Measurements from ENCODE around the gene NF1. TPM values are rescaled to one million over a fixed set of nuclear protein-coding genes. Genes with fewer than 3 reads are reported as not detected.
"Not testable (repeated sequence)": the region's sequence is repeated elsewhere in the genome, so short reads cannot be mapped to it uniquely, and the experiment has no call there.

The NF1 gene
- total RNA-seq, 1 experiment from 2014 or later, result 35.4 TPM

DNA sequence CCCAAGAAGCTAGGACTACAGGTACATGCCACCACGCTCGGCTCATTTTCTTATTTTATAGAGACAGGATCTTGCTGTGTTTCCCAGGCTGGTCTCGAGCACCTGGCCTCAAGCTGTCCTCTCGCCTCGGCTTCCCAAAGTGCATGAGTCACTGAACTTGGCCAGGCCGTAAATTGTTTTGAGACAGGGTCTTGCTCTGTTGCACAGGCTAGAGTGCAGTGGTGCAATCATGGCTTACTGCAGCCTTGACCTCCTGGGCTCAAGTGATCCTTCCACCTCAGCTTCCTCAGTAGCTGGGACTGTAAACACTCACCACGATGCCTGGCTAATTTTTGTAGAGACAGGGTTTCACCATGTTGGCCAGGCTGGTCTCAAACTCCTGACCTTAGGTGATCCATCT lies 18.6 kb downstream of the NF1 start:
- H3K36me3 Mint-ChIP-seq; H3K9me3 Mint-ChIP-seq; H3K4me3 Mint-ChIP-seq; H3K27me3 Mint-ChIP-seq (ENCODE audit: low read depth); DNase-seq (ENCODE audit: low spot score); POLR2A ChIA-PET; ATAC-seq: not testable (repeated sequence)
- Mint-ChIP-seq H3K27ac (peak overlapping the region; percentile 37), H3K4me1 (peaks cover 33% of the 10 kb centered on the region)
- CTCF ChIA-PET, result interaction anchor here (1.2 kb wide), 1 partner anchor 52 kb away, joined by 4 read pairs; no protein-coding TSS in a partner anchor
- TF ChIP-seq ZNF121 (CRISPR knock-in tag; IDR thresholded peaks at IDR 0.05) (peak; percentile 73), GABPB1 (CRISPR knock-in tag; IDR thresholded peaks at IDR 0.05) (0 out of 2 replicates have a peak, but pooled peaks have one; percentile 16)

DNA sequence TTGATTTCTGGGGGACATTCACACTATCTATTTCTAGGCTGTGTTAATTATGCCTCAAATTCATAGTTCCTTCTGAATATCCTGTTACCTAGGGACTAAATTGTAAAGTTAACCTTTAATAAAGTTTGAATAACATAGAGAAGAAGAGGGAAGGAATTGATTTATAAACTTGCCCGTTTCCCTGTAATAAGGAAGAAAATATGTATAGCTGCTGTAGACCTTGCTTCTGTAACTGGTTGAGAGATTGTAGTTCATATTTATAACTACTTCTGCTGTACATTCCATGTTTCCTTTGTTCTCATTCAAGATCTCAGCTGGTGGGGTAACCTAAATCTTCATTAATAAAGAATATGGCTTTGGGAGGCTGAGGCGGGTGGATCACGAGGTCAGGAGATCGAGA lies 19.2 kb downstream of the NF1 start:
- no peaks in the 10 kb centered on the region for H3K36me3 Mint-ChIP-seq
- ChIA-PET POLR2A (no interaction called here), CTCF (no interaction called here)
- no peak overlapping the region for H3K27ac Mint-ChIP-seq
- ATAC-seq (no peak), DNase-seq (ENCODE audit: low spot score) (no peak)
- no peaks in the 10 kb centered on the region for H3K27me3 Mint-ChIP-seq (ENCODE audit: low read depth)
- no peak for TF ChIP-seq ZNF232 (CRISPR knock-in tag; IDR thresholded peaks at IDR 0.05)
- H3K4me3 Mint-ChIP-seq, result no peak overlapping the region
- peaks cover 32% of the 10 kb centered on the region for H3K4me1 Mint-ChIP-seq
- H3K9me3 Mint-ChIP-seq, result no peaks in the 10 kb centered on the region

DNA sequence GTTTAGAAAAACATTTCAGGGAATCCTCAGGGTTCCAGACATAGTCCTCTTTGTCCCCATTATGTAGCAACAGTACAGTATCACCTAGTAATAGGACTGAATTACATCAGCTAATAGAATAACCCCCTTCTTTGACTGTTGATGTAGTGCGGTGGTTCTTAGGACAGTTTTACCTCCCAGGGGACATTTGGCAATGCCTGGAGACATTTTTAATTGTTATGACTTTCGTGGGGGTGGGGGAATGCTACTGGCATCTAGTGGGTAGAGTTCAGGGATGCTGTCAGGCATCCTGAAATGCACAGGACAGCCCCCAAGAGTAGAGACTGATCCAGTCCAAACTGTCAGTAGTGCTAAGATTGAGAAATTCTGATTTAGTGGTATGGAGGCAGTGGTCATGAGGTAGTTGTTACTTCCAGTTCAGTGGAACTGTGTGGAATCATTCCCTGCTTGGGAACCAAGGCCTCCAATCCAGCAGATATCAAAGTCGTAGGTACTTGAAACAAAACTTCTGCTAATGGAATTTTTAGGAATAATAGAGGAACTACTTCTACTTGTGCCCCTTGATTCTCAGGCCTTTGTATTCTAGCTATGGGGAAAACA lies 20.3 kb downstream of the NF1 start:
- CTCF ChIA-PET, result no interaction called here
- POLR2A ChIA-PET, result interaction anchor here (0.6 kb wide), 1 partner anchor 42 kb away, joined by 3 read pairs; no protein-coding TSS in a partner anchor

DNA sequence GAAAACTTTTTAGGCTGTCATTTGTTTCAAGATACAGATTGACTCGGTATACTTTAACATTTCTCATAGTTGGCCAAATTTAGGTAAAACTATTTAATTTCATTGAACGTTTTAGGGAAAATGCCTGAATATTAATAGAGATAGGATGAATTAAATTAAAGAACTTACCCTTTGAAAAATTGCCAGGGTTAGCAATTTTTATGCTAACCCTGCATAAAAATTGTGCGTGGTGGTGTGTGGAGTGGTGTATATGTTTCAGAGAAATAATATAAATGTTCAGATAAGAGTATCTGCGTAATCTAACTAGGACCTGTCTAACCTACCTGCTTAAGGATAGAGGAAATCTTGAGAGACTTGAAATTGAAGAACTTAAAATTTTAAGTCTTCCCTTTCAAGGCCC lies 21.4 kb downstream of the NF1 start:
- Mint-ChIP-seq H3K9me3 (no peaks in the 10 kb centered on the region), H3K27me3 (ENCODE audit: low read depth) (no peaks in the 10 kb centered on the region), H3K4me3 (no peak overlapping the region), H3K27ac (no peak overlapping the region), H3K4me1 (peaks cover 27% of the 10 kb centered on the region), H3K36me3 (no peaks in the 10 kb centered on the region)
- ChIA-PET CTCF (no interaction called here), POLR2A (no interaction called here)
- no peak for TF ChIP-seq TCF7 (CRISPR knock-in tag; IDR thresholded peaks at IDR 0.05; ENCODE audit: low read depth)
- no peak for ATAC-seq
- no peak for DNase-seq (ENCODE audit: low spot score)

More for the DNA sequence above, 20.3 kb downstream of the NF1 start:
- Mint-ChIP-seq H3K27me3 (ENCODE audit: low read depth) (no peaks in the 10 kb centered on the region), H3K4me3 (no peak overlapping the region), H3K4me1 (peaks cover 27% of the 10 kb centered on the region), H3K27ac (no peak overlapping the region), H3K9me3 (no peaks in the 10 kb centered on the region), H3K36me3 (no peaks in the 10 kb centered on the region)
- no peak for DNase-seq (ENCODE audit: low spot score)
- no peak for ATAC-seq
- TF ChIP-seq, protein P1, sequence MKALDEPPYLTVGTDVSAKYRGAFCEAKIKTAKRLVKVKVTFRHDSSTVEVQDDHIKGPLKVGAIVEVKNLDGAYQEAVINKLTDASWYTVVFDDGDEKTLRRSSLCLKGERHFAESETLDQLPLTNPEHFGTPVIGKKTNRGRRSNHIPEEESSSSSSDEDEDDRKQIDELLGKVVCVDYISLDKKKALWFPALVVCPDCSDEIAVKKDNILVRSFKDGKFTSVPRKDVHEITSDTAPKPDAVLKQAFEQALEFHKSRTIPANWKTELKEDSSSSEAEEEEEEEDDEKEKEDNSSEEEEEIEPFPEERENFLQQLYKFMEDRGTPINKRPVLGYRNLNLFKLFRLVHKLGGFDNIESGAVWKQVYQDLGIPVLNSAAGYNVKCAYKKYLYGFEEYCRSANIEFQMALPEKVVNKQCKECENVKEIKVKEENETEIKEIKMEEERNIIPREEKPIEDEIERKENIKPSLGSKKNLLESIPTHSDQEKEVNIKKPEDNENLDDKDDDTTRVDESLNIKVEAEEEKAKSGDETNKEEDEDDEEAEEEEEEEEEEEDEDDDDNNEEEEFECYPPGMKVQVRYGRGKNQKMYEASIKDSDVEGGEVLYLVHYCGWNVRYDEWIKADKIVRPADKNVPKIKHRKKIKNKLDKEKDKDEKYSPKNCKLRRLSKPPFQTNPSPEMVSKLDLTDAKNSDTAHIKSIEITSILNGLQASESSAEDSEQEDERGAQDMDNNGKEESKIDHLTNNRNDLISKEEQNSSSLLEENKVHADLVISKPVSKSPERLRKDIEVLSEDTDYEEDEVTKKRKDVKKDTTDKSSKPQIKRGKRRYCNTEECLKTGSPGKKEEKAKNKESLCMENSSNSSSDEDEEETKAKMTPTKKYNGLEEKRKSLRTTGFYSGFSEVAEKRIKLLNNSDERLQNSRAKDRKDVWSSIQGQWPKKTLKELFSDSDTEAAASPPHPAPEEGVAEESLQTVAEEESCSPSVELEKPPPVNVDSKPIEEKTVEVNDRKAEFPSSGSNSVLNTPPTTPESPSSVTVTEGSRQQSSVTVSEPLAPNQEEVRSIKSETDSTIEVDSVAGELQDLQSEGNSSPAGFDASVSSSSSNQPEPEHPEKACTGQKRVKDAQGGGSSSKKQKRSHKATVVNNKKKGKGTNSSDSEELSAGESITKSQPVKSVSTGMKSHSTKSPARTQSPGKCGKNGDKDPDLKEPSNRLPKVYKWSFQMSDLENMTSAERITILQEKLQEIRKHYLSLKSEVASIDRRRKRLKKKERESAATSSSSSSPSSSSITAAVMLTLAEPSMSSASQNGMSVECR (CRISPR knock-in tag; IDR thresholded peaks at IDR 0.05; ENCODE audit: borderline replicate concordance), result no peak
- TF ChIP-seq GABPB1 (CRISPR knock-in tag; IDR thresholded peaks at IDR 0.05) (no peak), ATF1 (CRISPR knock-in tag; IDR thresholded peaks at IDR 0.05) (no peak), NFE2L1 (CRISPR knock-in tag; IDR thresholded peaks at IDR 0.05) (no peak), ESRRA (CRISPR knock-in tag; IDR thresholded peaks at IDR 0.05; ENCODE audit: borderline replicate concordance) (no peak)
- TF ChIP-seq, protein P2, sequence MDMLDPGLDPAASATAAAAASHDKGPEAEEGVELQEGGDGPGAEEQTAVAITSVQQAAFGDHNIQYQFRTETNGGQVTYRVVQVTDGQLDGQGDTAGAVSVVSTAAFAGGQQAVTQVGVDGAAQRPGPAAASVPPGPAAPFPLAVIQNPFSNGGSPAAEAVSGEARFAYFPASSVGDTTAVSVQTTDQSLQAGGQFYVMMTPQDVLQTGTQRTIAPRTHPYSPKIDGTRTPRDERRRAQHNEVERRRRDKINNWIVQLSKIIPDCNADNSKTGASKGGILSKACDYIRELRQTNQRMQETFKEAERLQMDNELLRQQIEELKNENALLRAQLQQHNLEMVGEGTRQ (CRISPR knock-in tag; IDR thresholded peaks at IDR 0.05), result no peak

DNA sequence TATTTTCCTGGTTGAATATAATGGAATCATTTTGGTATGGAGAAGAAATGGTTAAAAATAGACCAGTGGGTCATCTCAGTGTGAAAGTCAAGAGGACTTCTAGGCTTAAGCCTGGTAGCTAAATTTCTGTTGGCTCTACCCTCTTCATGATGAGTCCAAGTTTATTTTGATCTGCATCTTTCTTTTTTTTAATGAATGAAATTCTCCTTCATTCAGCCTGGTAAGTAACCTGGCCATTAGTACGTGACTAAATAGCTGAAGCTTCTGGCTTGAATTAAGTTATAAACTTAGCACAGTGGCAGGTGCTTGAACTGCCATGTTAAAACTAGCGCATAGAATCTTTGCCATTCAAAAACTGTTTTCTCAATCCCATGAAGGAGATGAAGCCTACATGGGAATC lies 28.0 kb downstream of the NF1 start:
- H3K27me3 Mint-ChIP-seq (ENCODE audit: low read depth), result no peaks in the 10 kb centered on the region
- no peak overlapping the region for H3K4me3 Mint-ChIP-seq
- H3K4me1 Mint-ChIP-seq, result peaks cover 29% of the 10 kb centered on the region
- H3K36me3 Mint-ChIP-seq, result no peaks in the 10 kb centered on the region
- DNase-seq (ENCODE audit: low spot score) (no peak), ATAC-seq (no peak)
- ChIA-PET CTCF (no interaction called here), POLR2A (no interaction called here)
- H3K27ac Mint-ChIP-seq, result no peak overlapping the region
- no peaks in the 10 kb centered on the region for H3K9me3 Mint-ChIP-seq
- TF ChIP-seq, protein P3, sequence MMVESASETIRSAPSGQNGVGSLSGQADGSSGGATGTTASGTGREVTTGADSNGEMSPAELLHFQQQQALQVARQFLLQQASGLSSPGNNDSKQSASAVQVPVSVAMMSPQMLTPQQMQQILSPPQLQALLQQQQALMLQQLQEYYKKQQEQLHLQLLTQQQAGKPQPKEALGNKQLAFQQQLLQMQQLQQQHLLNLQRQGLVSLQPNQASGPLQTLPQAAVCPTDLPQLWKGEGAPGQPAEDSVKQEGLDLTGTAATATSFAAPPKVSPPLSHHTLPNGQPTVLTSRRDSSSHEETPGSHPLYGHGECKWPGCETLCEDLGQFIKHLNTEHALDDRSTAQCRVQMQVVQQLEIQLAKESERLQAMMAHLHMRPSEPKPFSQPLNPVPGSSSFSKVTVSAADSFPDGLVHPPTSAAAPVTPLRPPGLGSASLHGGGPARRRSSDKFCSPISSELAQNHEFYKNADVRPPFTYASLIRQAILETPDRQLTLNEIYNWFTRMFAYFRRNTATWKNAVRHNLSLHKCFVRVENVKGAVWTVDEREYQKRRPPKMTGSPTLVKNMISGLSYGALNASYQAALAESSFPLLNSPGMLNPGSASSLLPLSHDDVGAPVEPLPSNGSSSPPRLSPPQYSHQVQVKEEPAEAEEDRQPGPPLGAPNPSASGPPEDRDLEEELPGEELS (CRISPR knock-in tag; IDR thresholded peaks at IDR 0.05), result no peak
- TF ChIP-seq, protein P4, sequence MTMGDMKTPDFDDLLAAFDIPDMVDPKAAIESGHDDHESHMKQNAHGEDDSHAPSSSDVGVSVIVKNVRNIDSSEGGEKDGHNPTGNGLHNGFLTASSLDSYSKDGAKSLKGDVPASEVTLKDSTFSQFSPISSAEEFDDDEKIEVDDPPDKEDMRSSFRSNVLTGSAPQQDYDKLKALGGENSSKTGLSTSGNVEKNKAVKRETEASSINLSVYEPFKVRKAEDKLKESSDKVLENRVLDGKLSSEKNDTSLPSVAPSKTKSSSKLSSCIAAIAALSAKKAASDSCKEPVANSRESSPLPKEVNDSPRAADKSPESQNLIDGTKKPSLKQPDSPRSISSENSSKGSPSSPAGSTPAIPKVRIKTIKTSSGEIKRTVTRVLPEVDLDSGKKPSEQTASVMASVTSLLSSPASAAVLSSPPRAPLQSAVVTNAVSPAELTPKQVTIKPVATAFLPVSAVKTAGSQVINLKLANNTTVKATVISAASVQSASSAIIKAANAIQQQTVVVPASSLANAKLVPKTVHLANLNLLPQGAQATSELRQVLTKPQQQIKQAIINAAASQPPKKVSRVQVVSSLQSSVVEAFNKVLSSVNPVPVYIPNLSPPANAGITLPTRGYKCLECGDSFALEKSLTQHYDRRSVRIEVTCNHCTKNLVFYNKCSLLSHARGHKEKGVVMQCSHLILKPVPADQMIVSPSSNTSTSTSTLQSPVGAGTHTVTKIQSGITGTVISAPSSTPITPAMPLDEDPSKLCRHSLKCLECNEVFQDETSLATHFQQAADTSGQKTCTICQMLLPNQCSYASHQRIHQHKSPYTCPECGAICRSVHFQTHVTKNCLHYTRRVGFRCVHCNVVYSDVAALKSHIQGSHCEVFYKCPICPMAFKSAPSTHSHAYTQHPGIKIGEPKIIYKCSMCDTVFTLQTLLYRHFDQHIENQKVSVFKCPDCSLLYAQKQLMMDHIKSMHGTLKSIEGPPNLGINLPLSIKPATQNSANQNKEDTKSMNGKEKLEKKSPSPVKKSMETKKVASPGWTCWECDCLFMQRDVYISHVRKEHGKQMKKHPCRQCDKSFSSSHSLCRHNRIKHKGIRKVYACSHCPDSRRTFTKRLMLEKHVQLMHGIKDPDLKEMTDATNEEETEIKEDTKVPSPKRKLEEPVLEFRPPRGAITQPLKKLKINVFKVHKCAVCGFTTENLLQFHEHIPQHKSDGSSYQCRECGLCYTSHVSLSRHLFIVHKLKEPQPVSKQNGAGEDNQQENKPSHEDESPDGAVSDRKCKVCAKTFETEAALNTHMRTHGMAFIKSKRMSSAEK (CRISPR knock-in tag; IDR thresholded peaks at IDR 0.05; ENCODE audit: borderline replicate concordance), result no peak
- no peak for TF ChIP-seq CREM (CRISPR knock-in tag; IDR thresholded peaks at IDR 0.05)
- TF ChIP-seq ZNF263 (CRISPR knock-in tag; IDR thresholded peaks at IDR 0.05; ENCODE audit: low read depth), result no peak
- TF ChIP-seq GTF2I (CRISPR knock-in tag; conservative IDR thresholded peaks at IDR 0.05), result no peak
- no peak for TF ChIP-seq ELF4 (CRISPR knock-in tag; IDR thresholded peaks at IDR 0.05; ENCODE audit: low read depth)
